CD8-positive, alpha-beta memory T cell (primary cell): ENCODE results near the gene CCR3. TPM values are rescaled to one million over a fixed set of nuclear protein-coding genes. Genes with fewer than 3 reads are reported as not detected.
A peak's percentile ranks its signal among the peaks of the same experiment; 100 is the strongest.

ENCODE experiments used
- CTCF ChIA-PET: fragments of 350-600 bp; sonication (Branson Sonifier 250); formaldehyde crosslinking; loops from one replicate; lab custom pipeline; 2021; ENCODE audit warnings: antibody characterized with exemption; lab: Charles Lee
- POLR2A ChIA-PET: fragments of 350-600 bp; sonication (Branson Sonifier 250); formaldehyde crosslinking; loops from one replicate; lab custom pipeline; 2021; ENCODE audit warnings: antibody characterized with exemption; lab: Charles Lee
- DNase-seq, 5 donors: peaks; one replicate each; pipeline versions ENCODE4 v3.0.0 to v3.0.0-alpha.2; 2020 to 2022; ENCODE audit warnings: mixed read lengths in 1 of 5
- H3K27ac ChIP-seq: one replicate; pipeline ENCODE4 v1.7.0; 2013; ENCODE audit warnings: low read depth, mild to moderate bottlenecking, low read length, moderate library complexity
- H3K27me3 ChIP-seq: 2 replicates; pipeline ENCODE4 v1.7.0; 2013; ENCODE audit warnings: low read length, mild to moderate bottlenecking; ENCODE audit not compliant: insufficient read depth, poor library complexity, severe bottlenecking
- H3K36me3 ChIP-seq: 2 replicates; pipeline ENCODE4 v1.7.0; 2013; ENCODE audit warnings: mild to moderate bottlenecking, low read length, moderate library complexity; ENCODE audit not compliant: insufficient read depth
- H3K4me1 ChIP-seq: 2 replicates; pipeline ENCODE4 v1.7.0; 2013; ENCODE audit warnings: mild to moderate bottlenecking, low read length, moderate library complexity; ENCODE audit not compliant: insufficient read depth
- H3K4me3 ChIP-seq: 2 replicates; pipeline ENCODE4 v1.7.0; 2013; ENCODE audit warnings: mild to moderate bottlenecking, low read length
- H3K9me3 ChIP-seq: 2 replicates; pipeline ENCODE4 v1.7.0; 2013; ENCODE audit warnings: mild to moderate bottlenecking, low read length
- H3K27ac Mint-ChIP-seq, 8 donors: one replicate each; pipeline ENCODE4 v1.8.0; 2020 to 2021; ENCODE audit warnings: mixed read lengths in 8 of 8, mild to moderate bottlenecking in 6 of 8, inconsistent platforms in 3 of 8, moderate library complexity in 3 of 8
- H3K27me3 Mint-ChIP-seq, 2 donors: one replicate each; pipeline ENCODE4 v1.8.0; 2020 to 2021; ENCODE audit warnings: mixed read lengths in 2 of 2, mild to moderate bottlenecking in 1 of 2, moderate library complexity in 1 of 2
- H3K36me3 Mint-ChIP-seq, 3 donors: one replicate each; pipeline ENCODE4 v1.8.0; 2020 to 2021; ENCODE audit warnings: mixed read lengths in 3 of 3, inconsistent platforms in 1 of 3, mild to moderate bottlenecking in 1 of 3
- H3K4me1 Mint-ChIP-seq, 3 donors: one replicate each; pipeline ENCODE4 v1.8.0; 2020 to 2021; ENCODE audit warnings: mixed read lengths in 3 of 3, inconsistent platforms in 1 of 3, mild to moderate bottlenecking in 1 of 3
- H3K4me3 Mint-ChIP-seq, 7 donors: one replicate each; pipeline ENCODE4 v1.8.0; 2020 to 2021; ENCODE audit warnings: mixed read lengths in 7 of 7, mild to moderate bottlenecking in 6 of 7, moderate library complexity in 4 of 7, inconsistent platforms in 2 of 7
- H3K9me3 Mint-ChIP-seq, 5 donors: one replicate each; pipeline ENCODE4 v1.8.0; 2020 to 2022; ENCODE audit warnings: mixed read lengths in 5 of 5, mild to moderate bottlenecking in 3 of 5, moderate library complexity in 2 of 5, inconsistent platforms in 1 of 5
- polyA plus RNA-seq: library from polyadenylated mRNA; unstranded; fragments of 300-500 nt; fragmentation: Illumina TruSeq; gene quantifications from one replicate; pipeline ENCODE4 v1.2.3, GENCODE V29; 2021
- total RNA-seq, 2 experiments: library from RNA; stranded (reverse); gene quantifications; one replicate each; pipeline ENCODE4 v1.2.3, GENCODE V29; 2021

Gene CCR3
- total and polyA plus RNA-seq, 3 experiments from 2014 or later = 0.22 TPM; not detected in 2

DNA sequence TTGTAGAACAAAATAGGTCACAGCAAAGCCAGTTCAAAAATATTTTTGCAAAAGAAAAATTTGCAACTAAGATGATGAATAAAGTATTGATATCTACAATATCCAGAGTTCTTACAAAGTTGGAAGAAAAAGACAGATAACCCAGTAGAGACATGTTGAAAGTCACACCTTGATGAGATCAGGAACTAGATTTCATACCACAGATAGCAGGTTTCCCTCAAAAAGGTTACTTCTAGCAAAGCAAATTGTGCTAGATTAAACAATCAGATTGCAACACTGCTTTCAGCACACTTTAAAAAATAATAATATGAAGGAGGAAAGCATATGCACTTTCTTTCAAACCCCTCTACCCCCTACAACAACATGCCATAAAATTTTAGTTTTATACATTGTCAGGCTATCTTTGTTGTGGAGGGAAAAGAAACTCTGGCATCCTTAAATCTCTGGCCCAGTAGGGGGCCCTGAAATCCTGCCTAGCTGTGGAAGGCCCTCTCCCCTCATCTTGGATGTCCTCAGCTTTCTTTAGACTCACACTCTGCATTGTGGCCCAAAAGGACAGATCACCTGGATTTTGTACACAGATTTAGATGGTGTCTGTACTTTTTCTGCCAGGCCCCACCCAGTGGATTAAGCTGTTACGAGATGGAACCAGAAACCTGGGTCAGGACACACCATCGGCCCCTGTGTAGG lies 50.9 kb downstream of the CCR3 start:
- Histone ChIP-seq H3K27ac (no peak overlapping the region), H3K36me3 (no peaks in the 10 kb centered on the region), H3K4me3 (no peak overlapping the region), H3K27me3 (no peaks in the 10 kb centered on the region), H3K9me3 (no peaks in the 10 kb centered on the region), H3K4me1 (peaks cover 49% of the 10 kb centered on the region)
- H3K4me3 Mint-ChIP-seq = peak overlapping the region in 6 of 7 donors; percentile 21 to 87 (median 62)
- no peak for DNase-seq
- CTCF ChIA-PET = interaction anchor here (1.5 to 4.2 kb wide), 3 partner anchors 17 to 79 kb away, joined by 5 to 32 read pairs (median 6); partner anchors contain the start of gene CCR5
- H3K4me1 Mint-ChIP-seq = peaks cover 69 to 93% (median 85%) of the 10 kb centered on the region in 3 donors
- peak overlapping the region; percentile 66 to 98 (median 90) for H3K27ac Mint-ChIP-seq
- no peaks in the 10 kb centered on the region for H3K27me3 Mint-ChIP-seq
- POLR2A ChIA-PET = no interaction called here
- H3K9me3 Mint-ChIP-seq = no peaks in the 10 kb centered on the region
- no peaks in the 10 kb centered on the region for H3K36me3 Mint-ChIP-seq

DNA sequence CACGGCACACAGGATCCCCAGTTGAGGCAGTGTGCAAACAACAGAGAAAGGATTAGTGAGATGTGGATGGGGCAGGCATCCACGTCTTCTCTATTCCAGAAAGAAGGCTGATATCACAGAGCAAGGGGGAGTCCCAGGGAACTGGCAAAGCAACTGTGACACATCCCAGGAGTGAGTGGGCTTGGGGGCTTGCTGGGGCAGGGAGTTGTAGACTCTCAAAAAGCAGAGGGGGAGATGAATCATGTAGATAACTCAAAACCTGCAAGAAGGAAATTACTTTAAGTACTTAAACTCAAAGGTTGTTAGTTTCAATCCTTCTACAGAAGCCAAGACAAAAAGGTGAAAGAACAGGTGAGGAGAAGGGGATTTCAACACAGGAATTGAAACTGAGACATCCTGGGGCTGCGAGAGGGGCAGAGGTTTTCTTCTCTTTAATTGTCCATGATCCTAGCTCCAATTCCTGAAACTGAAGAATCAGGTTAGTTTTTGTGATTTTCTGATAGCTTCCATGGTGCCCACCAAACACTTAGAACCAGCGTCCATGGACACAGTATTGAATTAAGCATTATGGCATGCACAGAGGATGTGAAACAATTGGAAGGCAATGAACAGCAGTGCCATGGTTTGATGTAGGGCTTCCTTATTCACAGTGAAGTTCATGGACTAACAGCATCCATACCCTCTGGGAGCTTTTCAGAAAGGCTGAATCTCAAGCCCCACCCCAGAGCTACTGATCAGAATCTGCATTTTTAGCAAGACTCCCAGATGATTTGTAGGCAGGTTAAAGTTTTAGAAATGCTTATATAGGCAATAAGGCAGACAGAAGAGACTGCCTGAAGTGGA lies 52.0 kb downstream of the CCR3 start:
- Mint-ChIP-seq H3K27ac (peak overlapping the region; percentile 66 to 98 (median 90)), H3K4me1 (peaks cover 74 to 95% (median 87%) of the 10 kb centered on the region in 3 donors), H3K9me3 (no peaks in the 10 kb centered on the region), H3K4me3 (peak overlapping the region in 6 of 7 donors; percentile 36 to 87 (median 62)), H3K36me3 (no peaks in the 10 kb centered on the region), H3K27me3 (no peaks in the 10 kb centered on the region)
- no peak overlapping the region for H3K4me3 ChIP-seq
- H3K27me3 ChIP-seq = no peaks in the 10 kb centered on the region
- no peaks in the 10 kb centered on the region for H3K36me3 ChIP-seq
- CTCF ChIA-PET = interaction anchor here (0.6 to 4.2 kb wide), 5 partner anchors 14 to 86 kb away, joined by 3 to 32 read pairs (median 5); partner anchors contain the start of genes CCR1 and CCR5
- POLR2A ChIA-PET = no interaction called here
- no peak overlapping the region for H3K27ac ChIP-seq
- DNase-seq = no peak
- no peaks in the 10 kb centered on the region for H3K9me3 ChIP-seq
- peaks cover 54% of the 10 kb centered on the region for H3K4me1 ChIP-seq

DNA sequence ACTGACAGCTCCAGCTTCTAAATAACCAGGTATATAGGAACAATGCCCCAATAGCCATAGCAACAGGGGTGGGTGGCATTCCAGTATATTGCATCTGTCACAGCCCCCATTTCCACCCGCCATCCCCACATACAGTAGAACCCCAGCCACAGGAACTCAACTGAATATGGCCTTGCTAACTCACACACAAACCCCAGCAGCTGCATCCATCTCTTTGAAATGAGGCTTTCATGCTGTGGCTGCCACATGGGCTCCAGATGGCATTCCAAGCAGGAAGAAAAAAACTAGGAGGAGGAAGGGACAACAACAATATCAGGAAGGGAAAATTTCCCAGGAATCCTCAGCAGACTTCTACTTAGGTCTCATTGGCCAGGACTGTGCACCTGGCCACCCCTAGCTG lies 54.6 kb downstream of the CCR3 start:
- Mint-ChIP-seq H3K27me3 (no peaks in the 10 kb centered on the region), H3K36me3 (no peaks in the 10 kb centered on the region), H3K9me3 (no peaks in the 10 kb centered on the region), H3K27ac (peak overlapping the region in 6 of 8 donors; percentile 22 to 89 (median 66)), H3K4me3 (peak overlapping the region in 3 of 7 donors; percentile 5 to 38 (median 24)), H3K4me1 (peaks cover 87 to 99% (median 94%) of the 10 kb centered on the region in 3 donors)
- no peak for DNase-seq
- H3K9me3 ChIP-seq = no peaks in the 10 kb centered on the region
- peaks cover 77% of the 10 kb centered on the region for H3K4me1 ChIP-seq
- no peaks in the 10 kb centered on the region for H3K36me3 ChIP-seq
- H3K27me3 ChIP-seq = no peaks in the 10 kb centered on the region
- H3K4me3 ChIP-seq = no peak overlapping the region
- CTCF ChIA-PET = interaction anchor here (1.3 kb wide), 1 partner anchor 20 kb away, joined by 4 read pairs; no protein-coding TSS in a partner anchor
- H3K27ac ChIP-seq = no peak overlapping the region
- POLR2A ChIA-PET = no interaction called here

DNA sequence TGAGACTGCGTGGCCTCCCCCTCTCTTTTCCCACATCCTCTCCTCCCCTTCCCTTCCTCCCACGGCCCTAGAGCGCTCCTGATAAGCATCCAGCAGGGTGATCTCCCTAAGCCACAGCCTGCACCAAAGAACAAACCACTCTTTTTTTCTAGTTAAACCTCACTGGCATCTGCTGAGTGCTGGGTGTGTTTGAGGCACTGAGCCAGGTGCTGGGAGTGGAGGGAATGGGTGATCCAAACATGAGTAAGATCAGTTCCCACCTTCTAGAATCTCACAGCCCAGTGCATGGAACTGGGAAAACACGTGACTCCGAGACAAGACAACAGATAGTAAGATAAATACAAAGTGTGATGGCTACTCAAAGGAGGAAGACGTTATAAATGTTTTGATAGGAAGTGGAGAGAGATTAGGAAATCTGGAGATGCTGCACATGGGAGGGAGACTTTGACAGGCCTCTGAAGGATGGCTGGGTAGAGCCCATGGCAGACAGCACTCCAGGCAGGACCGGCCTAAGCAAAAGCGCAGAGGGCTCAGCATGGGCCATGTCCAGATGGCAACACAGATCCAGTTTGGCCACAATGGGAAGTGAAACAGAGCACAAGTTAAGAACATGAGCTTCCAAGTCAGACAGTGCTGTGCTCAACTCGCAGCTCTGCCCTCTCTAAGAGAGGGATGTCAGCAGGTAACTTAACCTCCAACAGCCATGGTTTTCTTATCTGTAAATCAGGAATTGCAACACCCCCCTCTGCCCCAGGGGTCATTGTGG lies 55.6 kb downstream of the CCR3 start:
- Mint-ChIP-seq H3K9me3 (no peaks in the 10 kb centered on the region), H3K27ac (peak overlapping the region; percentile 58 to 97 (median 88)), H3K27me3 (no peaks in the 10 kb centered on the region), H3K4me3 (peak overlapping the region in 6 of 7 donors; percentile 2 to 58 (median 32)), H3K4me1 (peaks cover 90 to 97% (median 93%) of the 10 kb centered on the region in 3 donors), H3K36me3 (no peaks in the 10 kb centered on the region)
- no peak for DNase-seq
- CTCF ChIA-PET = interaction anchor here (1.1 to 3.1 kb wide), 3 partner anchors 21 to 70 kb away, joined by 3 to 16 read pairs (median 4); no protein-coding TSS in a partner anchor
- Histone ChIP-seq H3K27me3 (no peaks in the 10 kb centered on the region), H3K4me3 (no peak overlapping the region), H3K36me3 (no peaks in the 10 kb centered on the region), H3K4me1 (peaks cover 80% of the 10 kb centered on the region), H3K27ac (no peak overlapping the region), H3K9me3 (no peaks in the 10 kb centered on the region)
- POLR2A ChIA-PET = interaction anchor here (0.6 to 1.2 kb wide), 3 partner anchors 17 to 67 kb away, joined by 3 read pairs; no protein-coding TSS in a partner anchor

DNA sequence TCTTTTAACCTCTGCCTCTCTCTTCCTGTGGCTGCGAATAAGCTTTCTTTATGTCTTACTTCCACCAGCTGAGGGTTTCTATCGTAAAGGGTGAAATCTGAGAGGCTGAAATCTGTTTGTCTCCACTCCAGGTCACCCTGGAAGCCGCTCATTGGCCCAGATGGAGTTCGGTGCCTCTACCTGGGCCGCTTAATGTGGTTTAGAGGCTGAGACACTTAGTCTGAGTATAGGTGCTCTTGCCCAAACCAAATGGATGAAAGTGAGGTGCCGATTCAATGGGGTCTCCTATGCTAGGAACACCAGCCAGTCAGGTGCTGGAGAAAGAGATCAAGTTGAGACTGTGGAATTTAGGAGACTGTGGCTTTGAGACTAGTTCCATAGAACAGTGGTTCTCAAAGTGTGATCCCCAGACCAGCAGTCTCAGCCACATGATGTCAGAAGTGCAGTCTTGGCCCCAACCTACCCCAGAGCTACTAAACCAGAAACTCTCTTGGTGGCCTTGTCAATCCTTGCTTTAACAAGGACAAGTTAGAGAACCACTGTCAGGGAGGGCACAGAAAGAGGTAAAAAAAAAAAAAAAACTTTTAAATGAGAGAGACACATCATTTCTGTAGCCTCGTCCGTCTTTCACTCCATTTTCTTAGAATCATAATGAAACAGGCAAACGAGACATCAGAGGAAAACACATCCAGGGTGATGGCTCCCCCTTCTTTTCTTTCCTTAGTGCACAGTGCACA lies 56.8 kb downstream of the CCR3 start:
- Histone ChIP-seq H3K27me3 (no peaks in the 10 kb centered on the region), H3K27ac (no peak overlapping the region), H3K4me1 (peaks cover 68% of the 10 kb centered on the region), H3K36me3 (no peaks in the 10 kb centered on the region), H3K4me3 (no peak overlapping the region), H3K9me3 (no peaks in the 10 kb centered on the region)
- H3K27ac Mint-ChIP-seq = peak overlapping the region; percentile 79 to 97 (median 90)
- no peak for DNase-seq
- ChIA-PET POLR2A (interaction anchor here (0.6 to 1.2 kb wide), 3 partner anchors 19 to 349 kb away, joined by 3 read pairs; no protein-coding TSS in a partner anchor), CTCF (interaction anchor here (1.1 to 3.1 kb wide), 6 partner anchors 65 to 91 kb away, joined by 3 to 16 read pairs (median 4); partner anchors contain the start of genes CCR1 and CCR5)
- H3K4me3 Mint-ChIP-seq = peak overlapping the region; percentile 34 to 80 (median 65)
- no peaks in the 10 kb centered on the region for H3K27me3 Mint-ChIP-seq
- peaks cover 81 to 90% (median 86%) of the 10 kb centered on the region in 3 donors for H3K4me1 Mint-ChIP-seq
- H3K9me3 Mint-ChIP-seq = no peaks in the 10 kb centered on the region
- no peaks in the 10 kb centered on the region for H3K36me3 Mint-ChIP-seq

DNA sequence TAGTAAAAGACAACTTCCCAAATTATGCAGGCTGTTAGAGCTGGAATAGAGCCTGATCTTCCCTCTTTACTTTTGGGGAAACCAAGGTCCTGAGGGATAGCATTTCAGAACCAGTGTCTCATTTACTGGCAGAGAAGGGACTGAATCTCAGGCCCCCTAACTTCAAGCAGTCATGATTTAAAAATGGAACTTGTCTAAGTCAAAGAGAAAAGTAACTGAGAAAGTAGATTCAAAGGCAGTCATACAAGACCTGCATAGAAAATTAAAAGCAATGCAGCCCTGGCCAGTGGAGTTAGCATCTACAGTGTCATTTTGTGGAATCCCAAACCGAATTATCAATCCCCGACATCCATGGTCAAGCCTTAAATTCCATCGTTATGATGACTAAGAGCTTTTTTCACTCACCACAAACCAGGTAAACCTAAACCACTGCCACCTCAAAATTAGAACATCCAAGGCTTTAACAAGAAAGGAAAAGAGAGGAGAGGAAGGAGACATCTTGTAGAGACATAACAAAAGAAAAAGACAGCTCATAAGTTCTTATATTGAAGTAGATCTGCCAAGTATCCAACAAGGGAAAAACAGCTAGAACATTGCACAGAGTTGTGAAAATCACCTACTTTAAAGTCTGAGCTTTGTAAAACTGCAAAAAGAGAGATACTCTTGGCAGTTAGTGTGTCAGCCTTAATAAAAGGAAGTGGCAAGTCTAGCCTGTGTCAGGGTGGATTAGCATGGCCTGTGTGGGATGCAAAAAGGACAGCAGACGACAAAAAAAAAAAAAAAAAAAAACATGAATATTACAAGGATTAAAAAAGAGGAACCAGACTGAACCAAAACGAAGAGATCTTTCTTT lies 57.6 kb downstream of the CCR3 start:
- POLR2A ChIA-PET = interaction anchor here (0.7 to 1.3 kb wide), 5 partner anchors 14 to 68 kb away, joined by 4 to 9 read pairs (median 4); no protein-coding TSS in a partner anchor

More for the DNA sequence above, 57.6 kb downstream of the CCR3 start:
- H3K4me1 ChIP-seq = peaks cover 60% of the 10 kb centered on the region
- H3K36me3 Mint-ChIP-seq = no peaks in the 10 kb centered on the region
- CTCF ChIA-PET = interaction anchor here (0.8 to 3.1 kb wide), 6 partner anchors 68 to 91 kb away, joined by 3 to 16 read pairs (median 4); partner anchors contain the start of genes CCR1 and CCR5
- peaks cover 76 to 89% (median 83%) of the 10 kb centered on the region in 3 donors for H3K4me1 Mint-ChIP-seq
- H3K4me3 Mint-ChIP-seq = peak overlapping the region; percentile 8 to 65 (median 58)
- H3K27me3 ChIP-seq = no peaks in the 10 kb centered on the region
- no peak overlapping the region for H3K27ac ChIP-seq
- no peaks in the 10 kb centered on the region for H3K36me3 ChIP-seq
- peak overlapping the region; percentile 79 to 97 (median 90) for H3K27ac Mint-ChIP-seq
- H3K4me3 ChIP-seq = no peak overlapping the region
- DNase-seq = no peak
- no peaks in the 10 kb centered on the region for H3K9me3 ChIP-seq
- H3K27me3 Mint-ChIP-seq = no peaks in the 10 kb centered on the region
- no peaks in the 10 kb centered on the region for H3K9me3 Mint-ChIP-seq
